GM13976 (cell line): ENCODE measurements around the gene S100A8.

Experiments
- DNase-seq: peaks from one replicate; pipeline ENCODE4 v3.0.0; 2012; ENCODE audit warnings: low spot score
- CTCF ChIP-seq: IDR thresholded peaks from 2 replicates; pipeline ENCODE4 v1.5.1; 2012; ENCODE audit warnings: borderline replicate concordance, mild to moderate bottlenecking; ENCODE audit not compliant: insufficient read depth; ENCODE audit errors: extremely low read depth, missing control alignments, control extremely low read depth
- in situ Hi-C: fragments of 300-500 bp; cut with MboI; formaldehyde crosslinking; loops from one replicate; pipeline ENCODE4 v1.12.0; 2022; ENCODE audit warnings: low sequenced_read_pairs, mixed read lengths, inconsistent platforms; ENCODE audit not compliant: unreplicated experiment

S100A8 gene

GRCh38 chr1:153355445-153356071 lies 35.3 kb downstream of the S100A8 start:
- in situ Hi-C loops = no loop called here
- DNase-seq = peak; percentile 75
- TF ChIP-seq CTCF = peak; percentile 66

- no peak for DNase-seq
- no peak for TF ChIP-seq CTCF
- in situ Hi-C loops = loop anchor here (5.0 kb wide), 1 partner anchor 128 kb away; no protein-coding TSS in a partner anchor
These were observed 36.2 kb downstream of the S100A8 start for GRCh38 chr1:153354515-153355193.

GRCh38 chr1:153353226-153353947 lies 37.5 kb downstream of the S100A8 start:
- DNase-seq = peak; percentile 67
- TF ChIP-seq CTCF = peak; percentile 40
- in situ Hi-C loops = loop anchor here (5.0 kb wide), 1 partner anchor 129 kb away; no protein-coding TSS in a partner anchor

GRCh38 chr1:153352523-153352922 lies 38.4 kb downstream of the S100A8 start:
- peak; percentile 78 for DNase-seq
- in situ Hi-C loops = loop anchor here (5.0 kb wide), 1 partner anchor 130 kb away; no protein-coding TSS in a partner anchor
- peak; percentile 87 for TF ChIP-seq CTCF

- TF ChIP-seq CTCF = no peak
- DNase-seq = peak; percentile 1
- in situ Hi-C loops = loop anchor here (5.0 kb wide), 1 partner anchor 132 kb away; no protein-coding TSS in a partner anchor
These were observed 40.4 kb downstream of the S100A8 start for GRCh38 chr1:153350321-153350957.
